GM18526 (cell line): ENCODE measurements around the gene PRKAB1.

ENCODE experiments used
- POLR2A ChIP-seq: IDR thresholded peaks from 3 replicates; pipeline ENCODE4 v1.6.1; 2011; ENCODE audit not compliant: insufficient read length; ENCODE audit errors: extremely low read depth

The PRKAB1 gene

DNA sequence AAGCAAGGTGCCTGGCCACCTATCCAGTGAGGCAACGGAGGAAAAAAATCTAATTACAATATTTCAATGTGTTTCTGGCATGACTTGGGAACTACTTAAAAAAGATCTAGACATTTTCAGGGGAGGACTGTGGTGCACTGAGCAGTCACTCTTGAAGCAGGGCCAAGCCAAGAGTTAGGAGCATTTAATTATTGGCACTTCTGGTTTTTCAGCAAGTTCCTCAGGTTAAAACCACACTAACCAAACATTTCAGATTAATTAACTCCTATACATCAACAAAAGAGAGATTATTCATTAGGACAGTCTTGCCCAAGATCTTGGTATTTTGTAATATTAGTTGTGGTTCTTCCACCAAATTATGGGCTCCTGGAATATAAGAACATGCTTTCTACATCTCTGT, 25.6 kb downstream of the PRKAB1 start:
- TF ChIP-seq POLR2A: no peak

DNA sequence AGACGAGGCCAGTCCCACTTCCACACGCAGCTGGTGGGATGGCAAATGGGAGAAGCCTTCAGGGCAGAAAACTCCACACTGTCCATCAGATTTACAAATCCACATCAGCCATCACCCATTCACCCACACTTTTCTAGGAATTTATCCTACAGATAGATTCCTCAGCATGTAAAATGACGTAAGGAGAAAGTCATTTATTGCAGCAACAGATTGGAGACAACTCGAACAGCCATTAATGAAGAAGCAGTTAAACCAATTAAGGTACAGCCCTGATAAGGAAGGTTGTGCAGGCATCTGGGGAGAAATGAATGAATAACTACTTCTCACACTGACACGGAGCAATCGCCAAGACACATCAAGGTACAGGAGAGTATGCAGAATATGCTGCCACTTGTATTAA, 26.2 kb downstream of the PRKAB1 start:
- TF ChIP-seq POLR2A: no peak

DNA sequence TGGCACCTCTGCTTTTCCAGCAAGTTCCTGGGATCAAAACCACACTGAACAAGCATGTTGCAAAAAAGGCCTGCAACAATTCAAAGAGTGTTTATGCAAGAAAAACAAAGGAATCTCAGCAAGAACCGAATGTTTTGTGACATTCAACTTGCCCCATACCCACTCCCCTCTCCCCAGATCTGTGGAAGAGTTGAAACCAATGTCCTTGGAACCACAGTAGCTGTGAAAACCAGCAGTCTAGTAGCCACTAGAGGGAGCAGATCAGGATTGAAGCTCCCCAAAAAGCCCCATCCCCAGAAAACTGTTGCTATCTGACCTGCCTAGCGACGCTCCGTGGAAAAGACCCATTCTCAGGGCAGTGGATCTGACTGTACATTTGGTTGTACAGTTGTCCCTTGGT, 27.1 kb downstream of the PRKAB1 start:
- no peak for TF ChIP-seq POLR2A

GRCh38 chr12:119696943-119697342, 29.0 kb downstream of the PRKAB1 start:
- TF ChIP-seq POLR2A: no peak

DNA sequence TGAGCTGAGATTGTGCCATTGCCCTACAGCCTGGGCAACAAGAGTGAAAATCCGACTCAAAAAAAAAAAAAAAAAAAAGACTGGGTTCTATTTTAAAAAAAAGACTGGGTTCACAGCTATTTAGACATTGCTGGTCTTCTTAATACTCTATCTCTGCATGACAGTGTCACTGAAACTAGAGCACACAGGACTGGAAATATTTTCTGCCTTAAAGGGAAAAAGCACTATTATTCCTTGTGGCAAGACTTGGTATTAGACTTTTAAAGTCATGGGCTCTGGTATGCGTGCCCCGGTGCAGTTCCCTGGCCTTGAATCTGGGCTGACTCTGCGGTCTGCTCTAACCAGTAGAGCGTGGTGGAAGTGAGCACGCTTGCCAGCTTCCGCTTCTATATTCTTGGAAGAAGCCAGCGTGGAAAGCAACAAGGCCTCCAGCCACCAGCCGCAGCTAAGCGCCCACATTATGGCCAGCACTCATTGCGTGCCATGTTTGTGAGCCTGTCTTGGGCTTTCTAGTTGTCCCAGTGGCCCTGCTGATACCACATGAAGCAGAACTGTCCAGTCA, 31.3 kb downstream of the PRKAB1 start:
- no peak for TF ChIP-seq POLR2A

DNA sequence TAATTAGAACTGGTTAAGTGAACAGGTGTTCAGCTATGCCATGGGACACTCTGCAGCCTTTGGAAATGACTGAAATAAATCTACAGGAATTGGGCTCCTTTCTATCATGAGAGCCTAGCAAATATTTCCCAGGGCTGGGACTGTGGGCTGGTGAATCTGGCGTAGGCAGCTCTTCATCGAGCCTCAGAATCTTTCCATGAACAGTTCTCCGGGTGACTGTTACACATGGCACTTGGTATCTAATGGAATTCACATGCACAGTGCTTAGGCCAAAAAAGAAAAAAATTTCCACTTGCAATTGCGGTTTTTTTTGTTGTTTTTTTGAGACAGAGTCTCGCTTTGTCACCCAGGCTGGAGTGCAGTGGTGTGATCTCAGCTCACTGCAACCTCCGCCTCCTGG, 32.1 kb downstream of the PRKAB1 start:
- no peak for TF ChIP-seq POLR2A

DNA sequence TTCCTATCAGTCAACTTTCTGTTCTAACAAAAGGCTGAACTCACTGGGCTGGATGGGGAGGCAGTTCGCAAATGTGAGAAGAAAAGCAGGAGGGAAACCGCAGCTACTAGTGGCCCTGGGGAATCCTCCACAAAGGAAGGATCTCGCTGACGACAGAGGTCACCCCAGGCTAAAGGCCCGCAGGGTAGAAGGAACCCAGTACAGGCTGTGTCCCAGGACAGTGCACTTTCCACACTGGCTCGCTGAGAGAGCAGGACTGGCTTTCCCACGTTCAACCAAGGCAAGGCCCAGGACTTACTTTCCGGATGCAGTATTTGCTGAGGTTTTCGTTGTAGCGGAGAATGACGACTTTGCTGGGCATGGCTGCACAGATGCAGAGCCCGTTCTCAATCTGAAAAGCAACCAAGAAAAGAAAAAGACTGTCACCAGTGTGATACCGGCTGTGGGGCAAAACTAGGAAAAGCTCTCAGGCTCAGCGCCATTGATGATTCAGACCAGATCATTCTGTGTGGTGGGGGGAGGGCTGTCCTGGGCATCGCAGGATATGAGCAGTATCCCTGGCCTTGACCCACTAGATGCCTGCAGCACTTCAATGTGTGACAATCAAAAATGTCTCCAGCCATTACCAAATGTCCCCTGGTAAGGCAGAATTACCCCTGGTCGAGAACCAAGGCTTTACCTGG, 36.3 kb downstream of the PRKAB1 start:
- no peak for TF ChIP-seq POLR2A

GRCh38 chr12:119705182-119705581, 37.2 kb downstream of the PRKAB1 start:
- TF ChIP-seq POLR2A: no peak

- TF ChIP-seq POLR2A: no peak
Observed at GRCh38 chr12:119710374-119710964, 42.5 kb downstream of the PRKAB1 start.

DNA sequence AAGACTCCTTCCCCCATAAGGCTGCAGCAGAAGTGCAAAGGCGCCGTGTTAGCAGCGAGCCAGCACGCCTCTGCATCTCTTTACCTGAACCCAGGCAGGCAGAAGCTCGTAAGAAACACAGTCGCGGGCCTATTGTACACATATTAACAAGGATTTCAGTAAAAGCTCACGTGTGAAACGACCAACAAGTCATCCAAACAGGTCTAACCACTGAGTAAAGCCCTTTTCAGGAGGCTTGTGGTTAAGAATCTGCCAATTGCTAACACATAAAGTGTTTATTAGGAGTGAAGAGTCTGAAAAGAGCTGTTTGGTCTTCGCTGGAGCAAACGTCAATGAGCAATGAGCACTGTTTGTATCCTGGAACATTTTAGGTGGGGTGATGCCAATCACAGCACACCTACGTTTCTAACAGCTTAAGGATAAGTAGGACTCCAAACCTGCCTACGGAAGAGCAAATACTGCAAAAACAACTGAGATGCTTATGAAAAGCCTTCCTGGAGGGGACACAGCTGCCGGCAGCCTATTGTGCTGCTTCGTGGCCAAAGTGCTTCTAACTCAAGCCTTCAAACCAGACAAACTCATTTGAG, 43.1 kb downstream of the PRKAB1 start:
- TF ChIP-seq POLR2A: no peak

GRCh38 chr12:119711693-119712092, 43.8 kb downstream of the PRKAB1 start:
- TF ChIP-seq POLR2A: no peak

DNA sequence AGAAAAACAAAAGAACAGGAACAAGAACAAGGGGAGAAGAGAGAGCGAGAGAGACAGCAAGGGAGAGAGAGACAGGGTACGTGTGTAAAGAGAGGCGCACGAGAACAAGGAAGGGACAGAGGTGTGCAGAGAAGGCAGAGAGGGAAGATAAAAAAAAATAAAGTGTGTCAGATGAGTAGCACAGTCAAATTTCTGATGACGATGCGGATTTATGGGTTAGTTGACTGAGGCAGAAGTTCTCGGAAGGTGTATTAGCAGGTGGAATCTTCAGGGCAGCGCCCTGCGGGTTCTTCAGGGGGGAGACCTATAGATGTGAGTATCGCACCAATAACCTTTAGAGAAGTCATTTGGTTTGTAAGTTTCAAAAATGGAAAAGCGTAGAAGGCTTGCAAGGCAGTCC, 44.8 kb downstream of the PRKAB1 start:
- no peak for TF ChIP-seq POLR2A

GRCh38 chr12:119713551-119714031, 45.7 kb downstream of the PRKAB1 start:
- no peak for TF ChIP-seq POLR2A

- TF ChIP-seq POLR2A: no peak
Observed at GRCh38 chr12:119714614-119715267, 46.8 kb downstream of the PRKAB1 start.

GRCh38 chr12:119715268-119715620, 47.3 kb downstream of the PRKAB1 start:
- no peak for TF ChIP-seq POLR2A

- TF ChIP-seq POLR2A: no peak
Observed at GRCh38 chr12:119718141-119718540, 50.2 kb downstream of the PRKAB1 start.

DNA sequence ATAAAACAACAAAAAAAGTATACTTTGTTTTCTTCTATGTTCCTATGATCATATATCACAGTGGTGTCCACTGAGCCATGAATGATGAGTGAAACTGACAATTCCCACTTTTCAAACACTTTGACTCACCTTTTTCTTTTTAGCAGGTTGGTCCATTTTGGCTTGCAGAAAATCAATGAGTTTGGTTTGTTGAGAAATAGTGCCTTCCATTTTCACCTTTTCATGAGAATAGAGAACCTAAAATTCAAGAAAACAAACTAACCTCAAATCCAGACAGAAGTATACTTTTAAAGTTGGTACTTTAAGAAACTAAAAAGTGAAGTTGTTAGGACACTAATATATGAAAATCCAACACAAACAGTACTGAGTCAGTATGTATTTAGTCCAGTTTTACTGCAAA, 52.4 kb downstream of the PRKAB1 start:
- TF ChIP-seq POLR2A: no peak

- TF ChIP-seq POLR2A: no peak
Observed at GRCh38 chr12:119721306-119721705, 53.4 kb downstream of the PRKAB1 start.
